GM20000 (cell line): ENCODE data around the gene LOC101059915.

Experiments
- DNase-seq: peaks from one replicate; pipeline ENCODE4 v3.0.0; 2012; ENCODE audit warnings: low spot score
- TF ChIP-seq, protein P1 (sequence below): IDR thresholded peaks from 2 replicates; pipeline ENCODE4 v1.5.1; 2012; ENCODE audit warnings: mild to moderate bottlenecking, control low read depth; ENCODE audit errors: extremely low read depth, missing control alignments

LOC101059915 gene

GRCh38 chrX:71667328-71668247 is at the start of gene LOC101059915:
TSS of gene LOC101059915 (plus strand) at chrX:71667546.
- TF ChIP-seq, protein P1, sequence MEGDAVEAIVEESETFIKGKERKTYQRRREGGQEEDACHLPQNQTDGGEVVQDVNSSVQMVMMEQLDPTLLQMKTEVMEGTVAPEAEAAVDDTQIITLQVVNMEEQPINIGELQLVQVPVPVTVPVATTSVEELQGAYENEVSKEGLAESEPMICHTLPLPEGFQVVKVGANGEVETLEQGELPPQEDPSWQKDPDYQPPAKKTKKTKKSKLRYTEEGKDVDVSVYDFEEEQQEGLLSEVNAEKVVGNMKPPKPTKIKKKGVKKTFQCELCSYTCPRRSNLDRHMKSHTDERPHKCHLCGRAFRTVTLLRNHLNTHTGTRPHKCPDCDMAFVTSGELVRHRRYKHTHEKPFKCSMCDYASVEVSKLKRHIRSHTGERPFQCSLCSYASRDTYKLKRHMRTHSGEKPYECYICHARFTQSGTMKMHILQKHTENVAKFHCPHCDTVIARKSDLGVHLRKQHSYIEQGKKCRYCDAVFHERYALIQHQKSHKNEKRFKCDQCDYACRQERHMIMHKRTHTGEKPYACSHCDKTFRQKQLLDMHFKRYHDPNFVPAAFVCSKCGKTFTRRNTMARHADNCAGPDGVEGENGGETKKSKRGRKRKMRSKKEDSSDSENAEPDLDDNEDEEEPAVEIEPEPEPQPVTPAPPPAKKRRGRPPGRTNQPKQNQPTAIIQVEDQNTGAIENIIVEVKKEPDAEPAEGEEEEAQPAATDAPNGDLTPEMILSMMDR, result no peak
- no peak for DNase-seq

DNA sequence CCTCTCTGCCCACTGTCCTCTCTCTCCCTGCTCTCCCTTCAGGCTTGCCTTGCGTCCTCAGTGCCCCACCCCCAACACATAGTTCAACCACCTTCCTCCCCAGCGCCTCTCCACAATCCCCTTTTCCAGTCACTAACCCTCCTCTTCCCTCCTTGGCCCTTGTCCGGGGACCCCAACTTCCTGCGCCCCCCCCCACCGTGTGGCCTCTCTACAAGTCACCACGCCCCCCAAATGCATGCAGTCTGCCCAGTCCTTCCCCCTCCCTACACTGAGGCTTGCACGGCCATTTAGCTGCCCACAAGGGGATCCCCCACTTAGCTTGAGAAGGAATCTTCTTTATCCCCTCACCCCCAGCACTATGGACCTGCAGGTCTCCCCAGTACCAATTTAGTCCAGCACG is 49.6 kb upstream of the LOC101059915 start:
- TF ChIP-seq, protein P1, result no peak
- no peak for DNase-seq

- TF ChIP-seq, protein P1, result no peak
- peak; percentile 43 for DNase-seq
Observed at GRCh38 chrX:71618303-71618721, 49.0 kb upstream of the LOC101059915 start, which contains the start of gene CXCR3. TSS of gene CXCR3 (minus strand) at chrX:71618511. CDS start at chrX:71618449, 62 bp downstream.

- TF ChIP-seq, protein P1, result no peak
- no peak for DNase-seq
Observed at GRCh38 chrX:71618787-71619186, 48.6 kb upstream of the LOC101059915 start.

GRCh38 chrX:71619193-71619592 is 48.2 kb upstream of the LOC101059915 start:
- DNase-seq, result no peak

GRCh38 chrX:71619986-71620385 is 47.4 kb upstream of the LOC101059915 start:
- TF ChIP-seq, protein P1, result no peak
- no peak for DNase-seq

More at GRCh38 chrX:71619193-71619592, 48.2 kb upstream of the LOC101059915 start:
- TF ChIP-seq, protein P1, result no peak

- TF ChIP-seq, protein P1, result no peak
Observed at GRCh38 chrX:71621603-71622002, 45.7 kb upstream of the LOC101059915 start.

More at GRCh38 chrX:71621603-71622002, 45.7 kb upstream of the LOC101059915 start:
- no peak for DNase-seq
